ENCODE data around the gene CEP164. TPM values are rescaled to one million over a fixed set of nuclear protein-coding genes. Genes with fewer than 3 reads are reported as not detected.

The CEP164 gene
- total RNA-seq, 1 experiment from 2014 or later = 33.9 TPM

- no TSS peak for BruUV-seq (replicated peaks)
- CTCF ChIA-PET = no interaction called here
Measured at GRCh38 chr11:117366248-117366647, 38.6 kb downstream of the CEP164 start.

GRCh38 chr11:117366875-117367274, 39.2 kb downstream of the CEP164 start:
- H3K79me2 ChIP-seq (ENCODE audit: low read depth) = no peaks in the 10 kb centered on the region
- CTCF ChIA-PET = no interaction called here
- POLR2A ChIA-PET (ENCODE audit: unreplicated experiment) = no interaction called here

More at GRCh38 chr11:117366248-117366647, 38.6 kb downstream of the CEP164 start:
- Histone ChIP-seq H3F3A (ENCODE audit: insufficient read depth, low read depth) (no peaks in the 10 kb centered on the region), H3K79me2 (ENCODE audit: low read depth) (no peaks in the 10 kb centered on the region), H3K4me2 (no peak overlapping the region), H4K20me1 (ENCODE audit: insufficient read depth) (no peaks in the 10 kb centered on the region), H3K36me3 (ENCODE audit: low read depth) (0 out of 2 replicates have a peak, but pooled peaks cover 9% of the 10 kb centered on the region), H3K4me3 (no peak overlapping the region), H3K9me2 (ENCODE audit: insufficient read depth) (no peaks in the 10 kb centered on the region), H3K27ac (no peak overlapping the region), H2AFZ (no peak overlapping the region), H3K9me3 (ENCODE audit: insufficient read depth, low read depth) (no peaks in the 10 kb centered on the region), H3K27me3 (ENCODE audit: insufficient read depth, low read depth) (no peaks in the 10 kb centered on the region), H3K4me1 (replicated peaks; ENCODE audit: insufficient read depth) (no peaks in the 10 kb centered on the region)
- POLR2A ChIA-PET (ENCODE audit: unreplicated experiment) = no interaction called here
- TF ChIP-seq CTCF (conservative IDR thresholded peaks at IDR 0.05) (no peak), EZH2 (IDR thresholded peaks at IDR 0.05; ENCODE audit: low read depth) (no peak)
- intact Hi-C loops (cut with micrococcal nuclease; ENCODE audit: unreplicated experiment) = no loop called here
- DNase-seq = no peak

GRCh38 chr11:117369534-117369933, 41.9 kb downstream of the CEP164 start:
- H3F3A ChIP-seq (ENCODE audit: insufficient read depth, low read depth) = no peaks in the 10 kb centered on the region
- H3K36me3 ChIP-seq (ENCODE audit: low read depth) = 0 out of 2 replicates have a peak, but pooled peaks cover 4% of the 10 kb centered on the region
- no peaks in the 10 kb centered on the region for H3K79me2 ChIP-seq (ENCODE audit: low read depth)
- H3K27ac ChIP-seq = no peak overlapping the region
- H2AFZ ChIP-seq = no peak overlapping the region
- DNase-seq = no peak
- POLR2A ChIA-PET (ENCODE audit: unreplicated experiment) = no interaction called here
- no peaks in the 10 kb centered on the region for H3K4me1 ChIP-seq (replicated peaks; ENCODE audit: insufficient read depth)
- H3K9me3 ChIP-seq (ENCODE audit: insufficient read depth, low read depth) = no peaks in the 10 kb centered on the region
- no peaks in the 10 kb centered on the region for H3K9me2 ChIP-seq (ENCODE audit: insufficient read depth)
- intact Hi-C loops (cut with micrococcal nuclease; ENCODE audit: unreplicated experiment) = no loop called here
- TF ChIP-seq EZH2 (IDR thresholded peaks at IDR 0.05; ENCODE audit: low read depth) = no peak
- TF ChIP-seq CTCF (conservative IDR thresholded peaks at IDR 0.05) = no peak
- CTCF ChIA-PET = no interaction called here
- no peaks in the 10 kb centered on the region for H4K20me1 ChIP-seq (ENCODE audit: insufficient read depth)
- H3K4me3 ChIP-seq = no peak overlapping the region
- no peaks in the 10 kb centered on the region for H3K27me3 ChIP-seq (ENCODE audit: insufficient read depth, low read depth)
- no peak overlapping the region for H3K4me2 ChIP-seq
- no TSS peak for BruUV-seq (replicated peaks)

More at GRCh38 chr11:117366875-117367274, 39.2 kb downstream of the CEP164 start:
- Histone ChIP-seq H4K20me1 (ENCODE audit: insufficient read depth) (no peaks in the 10 kb centered on the region), H3K9me3 (ENCODE audit: insufficient read depth, low read depth) (no peaks in the 10 kb centered on the region), H3K4me3 (no peak overlapping the region), H3K27me3 (ENCODE audit: insufficient read depth, low read depth) (no peaks in the 10 kb centered on the region), H2AFZ (no peak overlapping the region), H3K27ac (no peak overlapping the region), H3F3A (ENCODE audit: insufficient read depth, low read depth) (no peaks in the 10 kb centered on the region), H3K4me2 (no peak overlapping the region), H3K4me1 (replicated peaks; ENCODE audit: insufficient read depth) (no peaks in the 10 kb centered on the region), H3K36me3 (ENCODE audit: low read depth) (0 out of 2 replicates have a peak, but pooled peaks cover 13% of the 10 kb centered on the region), H3K9me2 (ENCODE audit: insufficient read depth) (no peaks in the 10 kb centered on the region)
- intact Hi-C loops (cut with micrococcal nuclease; ENCODE audit: unreplicated experiment) = no loop called here
- DNase-seq = no peak
- no peak for TF ChIP-seq EZH2 (IDR thresholded peaks at IDR 0.05; ENCODE audit: low read depth)
- no peak for TF ChIP-seq CTCF (conservative IDR thresholded peaks at IDR 0.05)
- BruUV-seq (replicated peaks) = no TSS peak
